Measurements from ENCODE around the gene RNF2. TPM values are rescaled to one million over a fixed set of nuclear protein-coding genes. Genes with fewer than 3 reads are reported as not detected.

Gene RNF2
- 10 to 100 TPM in 3 of 4 donors, 1 to 10 TPM in 1; 9.2 to 22.1 (median 20.5) TPM for total RNA-seq

DNA sequence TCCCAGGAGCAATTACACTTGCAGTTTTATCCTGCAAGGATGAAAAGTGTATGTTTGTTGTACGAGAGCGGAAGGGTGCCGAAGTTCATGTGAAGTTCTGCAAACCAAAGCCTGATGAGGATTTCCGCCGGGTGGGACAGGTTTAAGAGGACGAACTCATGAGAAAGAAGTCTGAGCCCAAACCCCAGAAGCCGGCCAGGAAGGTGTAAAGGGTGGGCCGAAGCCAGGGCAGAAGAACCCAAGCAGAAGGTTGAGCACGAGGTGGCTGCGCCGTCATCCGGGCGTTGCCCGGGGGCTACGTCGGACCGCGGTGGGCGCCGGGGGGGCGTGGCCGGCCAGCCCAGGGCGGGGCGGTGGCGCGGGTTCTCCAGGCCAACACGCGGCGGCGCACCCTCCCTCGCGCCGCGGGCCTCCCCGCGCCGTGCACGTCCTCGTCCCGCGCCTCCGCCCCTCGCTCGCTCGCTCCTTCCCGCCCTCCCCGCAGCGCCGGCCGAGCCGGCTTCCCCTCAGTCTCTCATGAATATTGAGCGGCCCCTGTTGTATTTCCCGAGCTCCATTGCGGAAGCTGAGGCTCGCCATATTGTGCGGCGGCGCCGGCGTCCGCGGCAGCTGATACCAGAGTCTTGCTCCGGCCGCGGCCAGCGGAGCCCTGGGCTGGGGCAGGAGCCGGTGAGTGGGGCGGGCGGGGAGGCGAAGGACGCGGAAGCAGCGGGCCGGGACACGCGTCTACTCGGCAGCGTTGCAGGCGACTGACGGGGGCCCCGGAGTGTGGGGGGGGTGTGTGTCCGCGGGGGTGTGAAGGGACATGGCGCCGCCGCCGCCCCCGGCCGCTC is at the start of gene RNF2:
Gene RNF2 (plus strand): TSS at position 578 of the 833 bp plus-strand sequence. CDS start 41,996 bp downstream, outside the sequence.
- TF ChIP-seq, protein P1, sequence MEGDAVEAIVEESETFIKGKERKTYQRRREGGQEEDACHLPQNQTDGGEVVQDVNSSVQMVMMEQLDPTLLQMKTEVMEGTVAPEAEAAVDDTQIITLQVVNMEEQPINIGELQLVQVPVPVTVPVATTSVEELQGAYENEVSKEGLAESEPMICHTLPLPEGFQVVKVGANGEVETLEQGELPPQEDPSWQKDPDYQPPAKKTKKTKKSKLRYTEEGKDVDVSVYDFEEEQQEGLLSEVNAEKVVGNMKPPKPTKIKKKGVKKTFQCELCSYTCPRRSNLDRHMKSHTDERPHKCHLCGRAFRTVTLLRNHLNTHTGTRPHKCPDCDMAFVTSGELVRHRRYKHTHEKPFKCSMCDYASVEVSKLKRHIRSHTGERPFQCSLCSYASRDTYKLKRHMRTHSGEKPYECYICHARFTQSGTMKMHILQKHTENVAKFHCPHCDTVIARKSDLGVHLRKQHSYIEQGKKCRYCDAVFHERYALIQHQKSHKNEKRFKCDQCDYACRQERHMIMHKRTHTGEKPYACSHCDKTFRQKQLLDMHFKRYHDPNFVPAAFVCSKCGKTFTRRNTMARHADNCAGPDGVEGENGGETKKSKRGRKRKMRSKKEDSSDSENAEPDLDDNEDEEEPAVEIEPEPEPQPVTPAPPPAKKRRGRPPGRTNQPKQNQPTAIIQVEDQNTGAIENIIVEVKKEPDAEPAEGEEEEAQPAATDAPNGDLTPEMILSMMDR (IDR thresholded peaks at IDR 0.05; ENCODE audit: low read depth) = no peak

DNA sequence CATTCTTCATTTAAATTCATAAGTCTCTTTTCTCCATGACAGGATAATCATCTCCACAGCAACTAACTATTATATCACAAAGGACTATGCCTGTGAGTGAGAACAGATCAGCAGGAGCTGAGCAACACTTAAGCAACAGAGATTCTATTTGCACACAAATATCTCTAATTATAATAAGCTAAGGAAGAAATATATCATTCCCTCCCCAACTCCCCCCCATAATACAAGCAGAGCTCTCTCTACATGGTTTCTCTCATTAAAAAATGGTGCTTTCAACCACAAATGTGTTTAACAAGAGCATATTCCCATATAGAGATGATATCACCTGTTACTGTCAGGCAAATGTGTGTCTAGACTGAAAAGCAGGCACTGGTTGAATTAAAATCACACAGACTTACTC is 36.5 kb upstream of the RNF2 start:
- TF ChIP-seq, protein P1 (IDR thresholded peaks at IDR 0.05; ENCODE audit: low read depth) = no peak

DNA sequence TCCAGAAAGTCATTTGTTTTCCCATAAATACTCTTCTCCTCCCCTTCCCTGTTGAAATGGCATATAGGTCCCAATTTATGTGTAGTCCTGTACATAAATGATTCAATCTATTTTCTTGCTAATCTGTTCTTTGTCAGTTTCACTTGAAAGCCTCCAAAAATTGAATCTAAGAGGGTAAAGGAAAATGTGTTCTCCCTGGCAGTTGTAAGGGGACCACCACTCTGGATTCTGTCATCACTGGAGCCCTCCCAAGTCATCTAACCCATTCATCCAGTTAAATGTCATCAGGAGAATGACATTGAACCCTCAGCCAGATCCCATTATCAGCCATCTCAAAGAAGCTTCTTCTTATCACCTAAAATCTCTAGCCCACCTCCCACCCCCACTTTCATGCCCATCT is 35.0 kb upstream of the RNF2 start:
- TF ChIP-seq, protein P1 (IDR thresholded peaks at IDR 0.05; ENCODE audit: low read depth) = no peak

DNA sequence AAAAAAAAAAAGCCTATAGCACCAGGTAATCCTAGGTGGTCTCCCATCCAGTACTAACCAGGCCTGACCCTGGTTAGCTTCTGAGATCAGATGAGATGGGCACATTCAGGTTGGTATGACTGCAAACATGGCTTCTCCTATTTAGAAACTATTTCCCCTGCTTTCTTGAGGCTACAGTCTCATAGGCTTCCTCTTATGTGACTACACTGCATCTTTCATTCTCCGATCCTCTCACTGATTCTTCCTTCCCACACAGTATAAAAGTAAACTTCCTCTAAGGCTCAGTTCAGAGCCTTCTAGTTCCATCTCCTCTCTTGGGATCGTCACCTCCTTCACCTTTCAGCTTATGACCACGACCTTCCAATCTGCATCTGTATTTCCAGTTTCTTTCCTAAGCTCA is 30.4 kb upstream of the RNF2 start:
- TF ChIP-seq, protein P1 (IDR thresholded peaks at IDR 0.05; ENCODE audit: low read depth) = no peak

DNA sequence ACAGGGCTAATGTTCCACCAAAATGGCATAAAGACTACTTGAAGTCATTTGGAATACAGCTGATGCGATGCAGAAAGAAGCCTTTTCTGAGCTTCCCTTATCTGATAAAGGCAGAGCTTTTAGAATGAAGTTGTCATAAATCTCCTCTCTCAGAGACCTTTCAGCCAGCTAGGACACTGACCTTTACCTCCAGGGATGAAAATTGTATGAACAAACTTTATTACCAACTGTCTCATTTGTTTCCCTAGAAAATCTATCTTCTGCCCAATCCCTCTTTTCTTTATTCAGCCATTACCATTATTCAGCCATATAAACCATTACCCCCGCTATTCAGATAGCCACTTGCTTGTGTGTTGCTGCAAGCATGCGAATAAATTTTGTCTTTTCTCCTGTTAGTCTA is 29.7 kb upstream of the RNF2 start:
- TF ChIP-seq, protein P1 (IDR thresholded peaks at IDR 0.05; ENCODE audit: low read depth) = no peak

DNA sequence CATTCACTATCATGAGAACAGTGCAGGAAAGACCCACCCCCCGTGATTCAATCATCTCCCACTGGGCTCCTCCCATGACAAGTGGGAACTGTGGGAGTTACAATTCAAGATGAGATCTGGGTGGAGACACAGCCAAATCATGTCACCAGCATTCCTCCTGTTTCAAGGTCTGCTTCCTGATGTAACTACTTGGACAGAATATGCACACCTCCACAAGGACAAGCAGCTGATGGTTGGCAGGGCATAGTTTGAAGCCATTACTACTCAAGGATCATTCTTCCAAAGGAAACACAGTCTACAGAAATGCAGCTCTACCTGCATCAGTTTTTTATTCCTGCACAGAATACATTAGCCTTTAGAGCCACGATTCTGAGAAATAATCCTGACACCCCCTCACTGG is 28.5 kb upstream of the RNF2 start:
- TF ChIP-seq, protein P1 (IDR thresholded peaks at IDR 0.05; ENCODE audit: low read depth) = no peak

DNA sequence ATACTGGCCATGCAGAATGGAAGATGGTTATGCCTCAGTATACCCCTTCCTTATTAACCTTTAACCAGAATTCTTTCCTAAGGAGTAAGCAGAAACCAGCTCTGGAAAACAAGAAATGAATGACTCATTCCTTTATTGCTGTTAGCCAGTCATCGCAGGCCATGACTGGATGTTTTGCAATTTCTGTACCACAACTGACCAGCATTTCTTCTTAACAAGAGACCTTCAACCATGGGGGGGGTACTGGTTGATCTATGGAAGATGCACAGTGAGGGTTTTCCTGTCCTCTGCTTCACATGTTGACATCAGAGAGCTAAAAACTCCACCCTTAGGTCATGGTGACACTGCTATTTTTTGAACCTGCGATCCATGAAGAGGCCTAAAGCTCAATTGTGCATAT is 28.0 kb upstream of the RNF2 start:
- TF ChIP-seq, protein P1 (IDR thresholded peaks at IDR 0.05; ENCODE audit: low read depth) = no peak
